SW480 (cell line): ENCODE results near the gene TEX13A.

Source experiments
- DNase-seq: peaks from one replicate; pipeline ENCODE4 v3.0.0-alpha.2; 2016; ENCODE audit warnings: low spot score

The TEX13A gene

GRCh38 chrX:105173071-105173470, 47.4 kb downstream of the TEX13A start:
- no peak for DNase-seq
